Right atrium auricular region (tissue), 2 donors: ENCODE results near the gene PRRG2. TPM values are rescaled to one million over a fixed set of nuclear protein-coding genes. Genes with fewer than 3 reads are reported as not detected.
"Not testable (repeated sequence)": the region's sequence is repeated elsewhere in the genome, so short reads cannot be mapped to it uniquely, and the experiment has no call there.

Source experiments
- DNase-seq: peaks from one replicate; pipeline ENCODE4 v3.0.0-alpha.2; 2019; ENCODE audit warnings: low spot score
- H3K27ac ChIP-seq, 2 donors: fragments of 200-600 bp; sonication (generic); 1 replicate in 1 of 2; 2 replicates in 1 of 2; pipeline ENCODE4 v1.5.1; 2016 to 2019
- H3K27me3 ChIP-seq, 2 donors: fragments of 200-600 bp; sonication (generic); one replicate each; pipeline versions ENCODE4 v1.5.1 to v1.6.0; 2017 to 2019
- H3K36me3 ChIP-seq: fragments of 200-600 bp; sonication (generic); one replicate; pipeline ENCODE4 v1.5.1; 2016
- H3K4me1 ChIP-seq, 2 donors: fragments of 200-600 bp; sonication (generic); one replicate each; pipeline versions ENCODE4 v1.5.1 to v1.6.0; 2017 to 2019
- H3K4me3 ChIP-seq, 2 donors: fragments of 200-600 bp; sonication (generic); 1 replicate in 1 of 2; 2 replicates in 1 of 2; pipeline ENCODE4 v1.5.1; 2017 to 2019; ENCODE audit warnings: mild to moderate bottlenecking in 1 of 2, moderate library complexity in 1 of 2
- H3K9me3 ChIP-seq, 2 donors: fragments of 200-600 bp; sonication (generic); one replicate each; pipeline ENCODE4 v1.5.1; 2019
- total RNA-seq, 2 donors: library from RNA; depleted of rRNA; stranded (reverse); fragments of >200 nt; gene quantifications; one replicate each; pipeline ENCODE4 v1.1.0, GENCODE V29; 2016
- TF ChIP-seq, protein P1 (sequence below), 2 donors: fragments of 200-600 bp; sonication (generic); IDR thresholded peaks; one replicate each; pipeline ENCODE4 v1.5.1; 2019; ENCODE audit warnings: antibody characterized with exemption in 2 of 2

The PRRG2 gene
- total RNA-seq, 2 donors from 2014 or later: 0.63 to 2.3 TPM

GRCh38 chr19:49631610-49632192 lies 50.6 kb downstream of the PRRG2 start:
- no peaks in the 10 kb centered on the region for H3K9me3 ChIP-seq
- TF ChIP-seq, protein P1, sequence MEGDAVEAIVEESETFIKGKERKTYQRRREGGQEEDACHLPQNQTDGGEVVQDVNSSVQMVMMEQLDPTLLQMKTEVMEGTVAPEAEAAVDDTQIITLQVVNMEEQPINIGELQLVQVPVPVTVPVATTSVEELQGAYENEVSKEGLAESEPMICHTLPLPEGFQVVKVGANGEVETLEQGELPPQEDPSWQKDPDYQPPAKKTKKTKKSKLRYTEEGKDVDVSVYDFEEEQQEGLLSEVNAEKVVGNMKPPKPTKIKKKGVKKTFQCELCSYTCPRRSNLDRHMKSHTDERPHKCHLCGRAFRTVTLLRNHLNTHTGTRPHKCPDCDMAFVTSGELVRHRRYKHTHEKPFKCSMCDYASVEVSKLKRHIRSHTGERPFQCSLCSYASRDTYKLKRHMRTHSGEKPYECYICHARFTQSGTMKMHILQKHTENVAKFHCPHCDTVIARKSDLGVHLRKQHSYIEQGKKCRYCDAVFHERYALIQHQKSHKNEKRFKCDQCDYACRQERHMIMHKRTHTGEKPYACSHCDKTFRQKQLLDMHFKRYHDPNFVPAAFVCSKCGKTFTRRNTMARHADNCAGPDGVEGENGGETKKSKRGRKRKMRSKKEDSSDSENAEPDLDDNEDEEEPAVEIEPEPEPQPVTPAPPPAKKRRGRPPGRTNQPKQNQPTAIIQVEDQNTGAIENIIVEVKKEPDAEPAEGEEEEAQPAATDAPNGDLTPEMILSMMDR (IDR thresholded peaks at IDR 0.05): no peak
- H3K27ac ChIP-seq: no peak overlapping the region
- H3K36me3 ChIP-seq: peaks cover 10% of the 10 kb centered on the region
- no peak overlapping the region for H3K4me3 ChIP-seq
- no peak for DNase-seq
- peaks cover 0 to 39% of the 10 kb centered on the region in 2 donors for H3K4me1 ChIP-seq
- H3K27me3 ChIP-seq: no peaks in the 10 kb centered on the region

DNA sequence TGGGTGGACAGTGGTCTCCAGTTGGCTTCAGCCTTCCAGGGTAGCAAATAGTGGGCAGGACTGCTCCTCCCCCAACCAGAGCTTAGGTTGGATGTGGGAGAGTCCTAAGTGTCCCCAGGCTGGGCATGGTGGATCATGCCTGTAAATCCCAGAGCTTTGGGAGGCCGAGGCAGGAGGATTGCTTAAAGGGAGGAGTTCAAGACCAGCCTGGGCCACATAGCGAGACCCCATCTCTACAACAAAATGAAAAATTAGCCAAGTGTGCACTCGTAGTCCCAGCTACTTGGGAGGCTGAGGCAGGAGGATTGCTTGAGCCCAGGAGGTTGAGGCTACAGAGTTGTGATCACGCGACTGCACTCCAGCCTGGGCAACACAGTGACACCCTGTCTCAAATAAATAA lies 51.5 kb downstream of the PRRG2 start:
- Histone ChIP-seq H3K9me3 (no peaks in the 10 kb centered on the region), H3K27ac (no peak overlapping the region), H3K4me1 (peaks cover 0 to 46% of the 10 kb centered on the region in 2 donors), H3K27me3 (no peaks in the 10 kb centered on the region), H3K36me3 (peaks cover 11% of the 10 kb centered on the region), H3K4me3 (no peak overlapping the region)
- TF ChIP-seq, protein P1 (IDR thresholded peaks at IDR 0.05): no peak
- no peak for DNase-seq

DNA sequence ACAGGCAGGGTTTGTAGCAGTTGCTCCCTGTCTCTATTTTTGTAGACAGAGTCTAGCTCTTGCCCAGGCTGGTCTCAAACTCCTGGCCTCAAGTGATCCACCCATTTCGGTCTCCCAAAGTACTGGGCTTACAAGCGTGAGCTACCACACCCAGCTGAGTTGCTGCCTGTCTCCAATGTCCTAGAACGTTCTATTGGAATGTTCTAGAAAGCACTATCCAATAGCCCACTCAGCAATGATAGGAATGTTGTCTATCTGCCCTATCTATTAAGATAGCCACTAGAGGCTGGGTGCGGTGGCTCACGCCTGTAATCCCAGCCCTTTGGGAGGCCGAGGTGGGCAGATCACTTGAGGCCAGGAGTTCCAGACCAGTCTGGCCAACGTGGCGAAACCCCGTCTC lies 52.2 kb downstream of the PRRG2 start:
- DNase-seq, H3K27ac ChIP-seq, H3K27me3 ChIP-seq, H3K4me3 ChIP-seq, H3K9me3 ChIP-seq: not testable (repeated sequence)
- H3K4me1 ChIP-seq: peaks cover 0 to 53% of the 10 kb centered on the region in 2 donors
- H3K36me3 ChIP-seq: peaks cover 11% of the 10 kb centered on the region

- no peak overlapping the region for H3K4me3 ChIP-seq
- H3K27me3 ChIP-seq: no peaks in the 10 kb centered on the region
- no peaks in the 10 kb centered on the region for H3K9me3 ChIP-seq
- peak overlapping the region; percentile 18 to 26 for H3K27ac ChIP-seq
- TF ChIP-seq, protein P1 (IDR thresholded peaks at IDR 0.05): no peak
- H3K36me3 ChIP-seq: peaks cover 11% of the 10 kb centered on the region
- H3K4me1 ChIP-seq: peaks cover 0 to 58% of the 10 kb centered on the region in 2 donors
- DNase-seq: no peak
These were observed 54.6 kb downstream of the PRRG2 start for GRCh38 chr19:49635530-49636232.

DNA sequence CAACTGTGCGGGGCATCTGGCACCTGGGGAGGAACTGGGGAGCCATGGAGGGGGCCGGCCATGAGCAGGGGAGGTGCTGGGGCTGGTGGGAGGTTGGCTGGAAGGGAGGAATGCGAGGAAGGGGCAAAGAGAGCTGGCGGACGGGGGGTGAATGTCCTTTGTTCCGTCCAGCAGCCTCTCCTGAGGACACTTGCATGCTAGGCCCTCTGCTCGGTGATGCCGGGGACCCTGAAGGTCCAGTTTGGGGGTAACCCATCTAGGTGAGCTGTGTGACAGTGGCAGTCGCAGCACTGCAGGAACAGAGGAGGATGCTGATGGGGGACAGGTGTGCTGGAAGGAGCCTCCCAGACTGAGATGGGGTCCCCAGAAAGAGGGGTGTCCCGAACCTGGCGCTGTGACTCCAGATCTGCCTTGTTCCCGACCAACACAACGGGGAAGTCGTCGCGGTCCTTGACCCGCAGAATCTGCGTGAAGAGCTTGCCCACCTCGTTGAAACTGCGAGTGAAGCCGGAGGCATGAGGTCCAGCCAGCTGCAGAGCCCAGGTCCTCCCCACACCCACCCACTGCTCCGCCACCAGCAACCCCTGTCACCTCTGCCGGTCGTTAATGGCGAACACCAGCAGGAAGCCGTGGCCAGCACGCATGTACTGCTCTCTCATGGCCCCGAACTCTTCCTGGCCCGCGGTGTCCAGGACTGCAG lies 55.3 kb downstream of the PRRG2 start:
- no peaks in the 10 kb centered on the region for H3K27me3 ChIP-seq
- H3K4me3 ChIP-seq: no peak overlapping the region
- no peaks in the 10 kb centered on the region for H3K9me3 ChIP-seq
- TF ChIP-seq, protein P1 (IDR thresholded peaks at IDR 0.05): no peak
- peak overlapping the region; percentile 18 to 26 for H3K27ac ChIP-seq
- H3K4me1 ChIP-seq: peaks cover 0 to 59% of the 10 kb centered on the region in 2 donors
- no peak for DNase-seq
- peaks cover 11% of the 10 kb centered on the region for H3K36me3 ChIP-seq
